HepG2 (cell line): Measurements from ENCODE around the gene CERS5. TPM values are rescaled to one million over a fixed set of nuclear protein-coding genes. Genes with fewer than 3 reads are reported as not detected.

Experiments
- CBX2 ChIP-seq, 2 experiments: fragments of 200-600 bp in 1 of 2; sonication (generic); formaldehyde crosslinking in 1 of 2; IDR thresholded peaks; 2 replicates each; pipeline versions ENCODE4 v1.7.0 to v1.8.1; 2018 to 2022; ENCODE audit warnings: low read depth in 2 of 2, low read length in 1 of 2, mild to moderate bottlenecking in 1 of 2, missing genetic modification reagents in 1 of 2
- FLYWCH1 ChIP-seq: sonication (generic); formaldehyde crosslinking; IDR thresholded peaks from 2 replicates; pipeline ENCODE4 v1.8.1; 2023; ENCODE audit warnings: mild to moderate bottlenecking, missing genetic modification reagents
- GFI1 ChIP-seq: sonication (generic); formaldehyde crosslinking; IDR thresholded peaks from 2 replicates; pipeline ENCODE4 v1.5.0; 2020; ENCODE audit warnings: missing genetic modification reagents, mild to moderate bottlenecking, borderline replicate concordance
- HDAC1 ChIP-seq: sonication (generic); formaldehyde crosslinking; IDR thresholded peaks from 2 replicates; pipeline ENCODE4 v1.5.1; 2020; ENCODE audit warnings: mild to moderate bottlenecking, missing genetic modification reagents
- HOXA7 ChIP-seq: sonication (generic); formaldehyde crosslinking; IDR thresholded peaks from 2 replicates; pipeline ENCODE4 v1.8.1; 2022; ENCODE audit warnings: mild to moderate bottlenecking, missing genetic modification reagents, moderate library complexity
- POGK ChIP-seq: sonication (generic); formaldehyde crosslinking; conservative IDR thresholded peaks from 2 replicates; pipeline ENCODE4 v1.8.0; 2022; ENCODE audit warnings: mild to moderate bottlenecking, moderate library complexity, missing genetic modification reagents
- SAP130 ChIP-seq: IDR thresholded peaks from 2 replicates; pipeline ENCODE4 v1.6.1; 2016; ENCODE audit warnings: low read depth
- SKIL ChIP-seq: sonication (generic); formaldehyde crosslinking; IDR thresholded peaks from 2 replicates; pipeline ENCODE4 v1.8.0; 2022; ENCODE audit warnings: missing genetic modification reagents, mild to moderate bottlenecking, moderate library complexity, borderline replicate concordance
- SP2 ChIP-seq: sonication (generic); formaldehyde crosslinking; IDR thresholded peaks from 2 replicates; pipeline ENCODE4 v1.5.1; 2020; ENCODE audit warnings: mild to moderate bottlenecking, missing genetic modification reagents
- TFDP2 ChIP-seq: sonication (generic); formaldehyde crosslinking; IDR thresholded peaks from 2 replicates; pipeline ENCODE4 v1.4.0; 2020; ENCODE audit warnings: missing genetic modification reagents
- THRA ChIP-seq: sonication (generic); formaldehyde crosslinking; IDR thresholded peaks from 2 replicates; pipeline ENCODE4 v1.4.0; 2020; ENCODE audit warnings: missing genetic modification reagents, borderline replicate concordance
- ZFP36L2 ChIP-seq: sonication (generic); formaldehyde crosslinking; IDR thresholded peaks from 2 replicates; pipeline ENCODE4 v1.4.0; 2020; ENCODE audit warnings: missing genetic modification reagents
- ZNF512B ChIP-seq: sonication (generic); formaldehyde crosslinking; IDR thresholded peaks from 2 replicates; pipeline ENCODE4 v1.5.1; 2020; ENCODE audit warnings: missing genetic modification reagents, mild to moderate bottlenecking, borderline replicate concordance
- ZNF574 ChIP-seq: sonication (generic); formaldehyde crosslinking; IDR thresholded peaks from 2 replicates; pipeline ENCODE4 v1.4.0; 2020; ENCODE audit warnings: missing genetic modification reagents
- ZNF644 ChIP-seq: IDR thresholded peaks from 2 replicates; pipeline ENCODE4 v1.6.1; 2016; ENCODE audit warnings: low read depth
- polyA plus RNA-seq, 8 experiments: library from polyadenylated mRNA; depleted of rRNA in 3 of 8; stranded (reverse) in 7 of 8; unstranded in 1 of 8; fragments of >200 nt; fragmentation: Illumina TruSeq in 4 of 8; extraction: Trizol in 4 of 8; gene quantifications; 2 replicates each; pipeline versions ENCODE4 v1.2.1 to v1.2.3, GENCODE V29; 2011 to 2016; ENCODE audit warnings: low read depth in 4 of 8, missing spikeins in 1 of 8, mixed read lengths in 1 of 8; ENCODE audit not compliant: insufficient read depth in 1 of 8
- total RNA-seq, 5 experiments: library from RNA; depleted of rRNA; stranded (reverse); fragments of >200 nt; fragmentation: Illumina TruSeq; extraction: Trizol; gene quantifications; 2 replicates each; pipeline ENCODE4 v1.2.3, GENCODE V29; 2016; ENCODE audit warnings: low read depth in 1 of 5

Gene CERS5
- total and polyA plus RNA-seq, 2 of the 13 experiments (the other 11 are each of a cell fraction or from before 2014, with no cell fraction given) = 22.3 to 48.8 TPM

GRCh38 chr12:50111693-50112455, 55.3 kb downstream of the CERS5 start, which contains the start of gene COX14 (continued):
- peak; percentile 92 for TF ChIP-seq ZNF574
- TF ChIP-seq SKIL (CRISPR knock-in tag) = no peak
- TF ChIP-seq GFI1 (CRISPR knock-in tag) = no peak
- TF ChIP-seq THRA = peak; percentile 61; the same call in 1 of the 2 replicates
- TF ChIP-seq ZNF644 (CRISPR knock-in tag) = no peak
- no peak for TF ChIP-seq CBX2 (IDR thresholded peaks at IDR 0.05; ENCODE audit: low read depth, low read length)
- TF ChIP-seq CBX2 (CRISPR knock-in tag; IDR thresholded peaks at IDR 0.05; ENCODE audit: low read depth) = 0 out of 2 replicates have a peak, but pooled peaks have one; percentile 34
- TF ChIP-seq HOXA7 (CRISPR knock-in tag) = no peak
- peak; percentile 93 for TF ChIP-seq SP2
- no peak for TF ChIP-seq ZFP36L2
- peak; percentile 90 for TF ChIP-seq POGK
- TF ChIP-seq ZNF512B (CRISPR knock-in tag) = 0 out of 2 replicates have a peak, but pooled peaks have one; percentile 46
- peak; percentile 74 for TF ChIP-seq TFDP2 (CRISPR knock-in tag)
- TF ChIP-seq FLYWCH1 = no peak
- peak; percentile 97 for TF ChIP-seq HDAC1 (CRISPR knock-in tag)
- TF ChIP-seq SAP130 = peak; percentile 96
